A172 (cell line): ENCODE measurements around the gene ZNF335. TPM values are rescaled to one million over a fixed set of nuclear protein-coding genes. Genes with fewer than 3 reads are reported as not detected.

Experiments used
- DNase-seq: peaks from one replicate; pipeline ENCODE4 v3.0.0-alpha.2; 2015; ENCODE audit warnings: low spot score
- total RNA-seq: library from RNA; depleted of rRNA; stranded (reverse); fragments of >200 nt; shearing (Covaris generic); gene quantifications from 2 replicates; pipeline ENCODE4 v1.2.3, GENCODE V29; 2014

The ZNF335 gene
- total RNA-seq, 1 experiment from 2014 or later = 11.3 TPM

DNA sequence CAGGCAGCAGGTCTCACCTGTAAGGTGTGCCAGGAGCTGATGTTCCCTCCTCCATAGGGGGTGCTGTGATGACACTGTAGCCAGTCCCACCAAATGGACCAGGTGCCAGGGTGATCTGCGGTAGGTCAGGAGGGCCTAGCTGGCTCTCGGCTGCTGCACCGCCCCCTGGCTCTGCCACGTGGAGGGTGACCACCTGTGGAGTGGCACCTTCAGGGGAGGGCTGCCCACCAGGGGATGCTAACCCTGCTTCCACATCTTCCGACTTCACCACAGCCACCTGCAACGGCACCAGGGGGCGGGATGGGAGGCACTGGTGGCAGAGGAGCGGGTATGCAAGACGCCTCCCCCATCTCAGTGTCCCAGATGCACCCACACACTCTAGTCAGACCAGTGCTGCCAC is 18.3 kb downstream of the ZNF335 start:
- no peak for DNase-seq

DNA sequence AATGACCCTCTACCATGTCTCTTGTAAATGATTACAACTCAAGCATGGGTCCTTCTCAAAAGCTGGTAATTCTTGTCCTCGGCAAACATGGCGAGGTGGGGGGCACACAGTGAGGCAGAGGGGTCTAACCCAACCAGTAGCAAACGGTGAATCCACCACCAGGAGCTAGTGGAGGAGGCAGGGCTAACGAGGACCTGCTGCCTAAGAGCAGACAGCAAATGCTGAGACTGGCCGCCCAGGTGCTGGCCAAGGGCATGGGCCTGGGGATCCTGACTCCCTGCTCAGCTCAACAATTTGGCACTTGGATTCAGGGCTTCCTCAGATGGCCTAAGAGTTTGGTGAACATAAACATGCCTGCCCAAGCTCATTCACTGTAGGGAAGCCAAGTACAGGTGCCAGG is 19.1 kb downstream of the ZNF335 start:
- no peak for DNase-seq

DNA sequence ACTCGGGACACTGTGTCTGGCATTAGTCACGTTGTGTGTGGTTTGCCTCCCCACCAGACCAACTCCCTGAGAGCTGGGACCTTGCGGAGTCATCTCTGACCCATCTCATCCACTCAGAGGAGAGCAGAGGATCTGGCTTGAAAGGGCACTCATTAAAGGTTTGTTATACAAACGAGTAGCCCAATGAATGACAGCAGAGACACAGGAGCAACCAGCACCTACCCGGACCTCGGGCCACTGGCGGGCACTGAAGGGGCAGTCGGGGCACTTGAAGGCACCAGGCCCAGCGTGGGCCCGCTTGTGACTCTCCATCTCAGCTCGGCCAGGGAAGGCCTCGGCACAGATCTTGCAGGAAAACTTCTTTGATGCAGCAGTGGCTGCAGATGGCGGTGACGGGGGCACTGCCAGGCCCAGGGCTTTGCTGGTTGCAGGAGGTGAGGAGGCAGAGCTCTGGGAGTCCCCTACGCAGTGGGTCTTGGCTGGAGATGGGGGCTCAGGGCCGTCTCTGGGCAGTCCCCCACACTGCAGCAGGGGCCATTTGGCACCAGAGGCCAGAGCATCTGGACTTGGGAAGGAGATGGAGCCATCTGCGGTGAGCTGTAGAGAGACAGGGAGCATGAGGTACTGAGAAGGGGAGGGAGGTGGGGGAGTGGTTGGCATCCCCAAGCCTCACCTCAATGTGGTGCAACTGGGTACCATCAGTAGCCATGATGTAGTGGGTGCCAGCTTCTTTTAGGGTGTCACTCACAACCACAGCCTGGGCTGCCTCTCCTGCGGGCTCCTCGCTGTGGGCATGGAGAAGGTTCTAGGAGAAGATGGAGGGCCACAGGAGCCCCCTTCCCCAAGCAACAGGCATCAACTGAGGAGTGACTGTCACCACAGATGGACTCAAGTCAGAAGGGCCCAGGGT is 19.8 kb downstream of the ZNF335 start:
- no peak for DNase-seq

- DNase-seq = no peak
Observed at GRCh38 chr20:45950330-45950646, 21.7 kb downstream of the ZNF335 start.

GRCh38 chr20:45949542-45950329 is 22.3 kb downstream of the ZNF335 start:
- no peak for DNase-seq

DNA sequence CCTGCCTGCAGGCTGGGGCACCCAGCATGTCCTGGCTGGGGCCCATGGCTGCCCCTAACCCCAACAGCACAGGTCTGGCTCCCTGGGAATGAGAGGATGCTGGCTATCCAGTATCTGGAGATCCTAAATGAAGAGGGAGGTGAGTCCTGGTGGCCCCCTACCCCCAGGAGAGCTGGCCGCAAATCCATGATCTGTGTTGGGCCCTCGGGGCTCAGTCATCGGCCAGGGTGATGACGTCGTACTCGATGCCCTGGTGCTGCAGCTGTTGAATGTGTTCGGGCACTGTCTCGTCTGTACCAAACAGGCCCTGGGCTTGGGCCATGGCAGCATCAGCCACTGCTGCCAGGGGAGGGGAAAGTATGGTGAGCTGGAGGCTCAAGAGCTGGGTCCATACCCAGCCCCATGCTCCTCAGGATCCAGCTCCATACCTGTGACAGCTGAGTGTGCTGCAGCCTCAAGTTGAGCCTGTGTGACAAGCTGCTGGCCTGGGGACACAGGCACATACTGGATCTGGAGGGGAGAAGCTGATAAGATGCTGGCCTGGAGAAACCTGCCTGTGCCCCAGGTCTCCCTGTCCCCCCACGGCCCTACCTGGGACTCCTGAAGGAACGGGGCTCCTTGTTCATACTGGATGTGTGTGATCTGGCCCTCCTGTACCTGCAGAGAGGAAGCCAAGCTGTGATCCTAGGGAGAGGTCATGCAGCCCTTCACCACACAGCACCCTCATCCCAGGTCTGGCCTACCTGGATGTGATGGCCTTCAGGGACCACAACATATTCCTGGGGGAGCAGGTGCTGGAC is 23.1 kb downstream of the ZNF335 start:
- DNase-seq = no peak

- DNase-seq = no peak
Observed at GRCh38 chr20:45948261-45948733, 23.7 kb downstream of the ZNF335 start.

DNA sequence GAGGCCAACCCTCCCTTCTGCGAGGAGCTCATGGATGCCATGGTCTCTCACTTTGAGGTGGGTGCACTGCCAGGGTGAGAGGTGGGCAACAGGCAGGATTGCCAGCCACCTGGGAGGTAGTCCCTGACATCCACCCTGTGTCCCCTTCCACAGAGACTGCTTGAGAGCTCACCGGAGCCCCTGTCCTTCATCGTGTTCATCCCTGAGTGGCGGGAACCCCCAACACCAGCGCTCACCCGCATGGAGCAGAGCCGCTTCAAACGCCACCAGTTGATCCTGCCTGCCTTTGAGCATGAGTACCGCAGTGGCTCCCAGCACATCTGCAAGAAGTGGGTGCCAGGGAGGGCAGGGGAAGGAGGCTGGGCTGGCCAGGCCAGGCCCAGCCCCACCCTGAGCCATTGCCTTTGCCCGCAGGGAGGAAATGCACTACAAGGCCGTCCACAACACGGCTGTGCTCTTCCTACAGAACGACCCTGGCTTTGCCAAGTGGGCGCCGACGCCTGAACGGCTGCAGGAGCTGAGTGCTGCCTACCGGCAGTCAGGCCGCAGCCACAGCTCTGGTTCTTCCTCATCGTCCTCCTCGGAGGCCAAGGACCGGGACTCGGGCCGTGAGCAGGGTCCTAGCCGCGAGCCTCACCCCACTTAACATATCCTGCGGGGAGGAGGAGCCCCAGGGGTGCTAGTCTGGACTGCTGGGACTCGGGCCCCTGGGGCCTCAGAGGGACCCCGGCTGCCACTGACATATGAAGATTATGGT is 24.7 kb downstream of the ZNF335 start:
- no peak for DNase-seq

DNA sequence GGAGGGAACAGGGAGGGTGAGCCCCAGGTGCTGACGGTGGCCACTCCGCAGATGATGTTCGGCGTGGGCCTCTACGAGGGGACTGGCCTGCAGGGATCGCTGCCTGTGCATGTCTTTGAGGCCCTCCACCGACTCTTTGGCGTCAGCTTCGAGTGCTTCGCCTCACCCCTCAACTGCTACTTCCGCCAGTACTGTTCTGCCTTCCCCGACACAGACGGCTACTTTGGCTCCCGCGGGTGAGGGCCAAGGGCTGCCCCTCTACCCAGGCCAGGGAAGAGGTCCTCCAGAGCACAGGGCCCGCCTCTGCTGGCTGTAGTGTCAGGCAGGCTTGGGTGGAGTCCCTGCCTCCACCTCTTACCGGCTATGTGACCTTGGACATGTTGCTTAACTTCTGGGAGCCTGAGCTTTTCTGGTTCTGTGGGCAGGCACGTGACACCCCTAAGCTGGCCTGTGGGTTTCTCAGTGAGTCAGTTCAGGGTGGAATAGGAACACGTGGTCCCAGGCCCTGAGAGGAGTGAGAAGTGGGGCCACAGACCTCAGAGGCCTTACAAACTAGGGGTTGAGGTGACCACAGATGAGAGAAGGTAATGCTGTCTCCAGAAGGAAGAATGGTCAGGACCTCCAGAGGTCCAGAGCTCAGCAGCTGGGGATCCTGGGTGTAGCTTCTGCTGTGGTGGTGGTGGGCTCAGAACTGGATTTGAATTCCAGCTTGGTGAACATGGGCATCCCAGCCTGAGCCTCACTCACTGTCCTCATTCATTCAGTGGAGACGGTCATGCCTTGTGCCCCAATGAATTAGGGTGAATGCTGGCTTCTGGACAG is 25.6 kb downstream of the ZNF335 start:
- DNase-seq = peak; percentile 59

GRCh38 chr20:45945678-45946148 is 26.3 kb downstream of the ZNF335 start:
- DNase-seq = peak; percentile 95

- DNase-seq = no peak
Observed at GRCh38 chr20:45944965-45945677, 26.9 kb downstream of the ZNF335 start.

GRCh38 chr20:45944151-45944964 is 27.6 kb downstream of the ZNF335 start:
- DNase-seq = peak; percentile 71

DNA sequence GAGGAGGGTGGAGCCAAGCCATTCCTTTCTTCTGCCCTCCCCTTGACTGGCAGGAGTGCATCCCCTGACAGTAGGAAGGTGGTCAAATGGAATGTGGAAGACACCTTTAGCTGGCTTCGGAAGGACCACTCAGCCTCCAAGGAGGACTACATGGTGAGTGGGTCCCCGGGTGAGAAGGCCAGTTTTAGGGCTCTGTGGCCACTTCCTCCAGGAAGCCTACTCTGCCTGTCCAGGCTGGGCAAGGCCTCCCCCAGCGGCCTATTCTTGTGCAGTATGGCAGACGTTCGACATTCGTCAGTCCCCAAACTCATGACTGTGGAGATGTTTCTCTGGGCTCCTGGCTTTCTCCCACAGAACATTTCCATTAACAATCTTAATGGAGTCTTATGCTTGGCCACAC is 28.4 kb downstream of the ZNF335 start:
- no peak for DNase-seq

DNA sequence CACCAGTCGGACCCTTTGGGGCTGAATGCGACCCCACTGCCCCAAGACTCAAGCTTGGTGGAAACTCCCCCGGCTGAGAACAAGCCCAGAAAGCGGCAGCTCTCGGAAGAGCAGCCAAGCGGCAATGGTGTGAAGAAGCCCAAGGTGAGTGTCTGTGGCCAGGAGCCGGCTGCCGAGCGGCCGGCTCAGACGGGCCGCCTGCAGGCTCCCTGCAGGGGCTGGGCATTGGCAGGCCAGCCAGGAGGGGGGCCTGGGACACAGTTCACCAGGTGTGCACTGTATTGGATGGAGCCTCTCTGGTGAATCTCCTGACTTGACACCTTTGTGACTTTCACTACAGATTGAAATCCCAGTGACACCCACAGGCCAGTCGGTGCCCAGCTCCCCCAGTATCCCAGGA is 31.5 kb downstream of the ZNF335 start:
- DNase-seq = no peak

DNA sequence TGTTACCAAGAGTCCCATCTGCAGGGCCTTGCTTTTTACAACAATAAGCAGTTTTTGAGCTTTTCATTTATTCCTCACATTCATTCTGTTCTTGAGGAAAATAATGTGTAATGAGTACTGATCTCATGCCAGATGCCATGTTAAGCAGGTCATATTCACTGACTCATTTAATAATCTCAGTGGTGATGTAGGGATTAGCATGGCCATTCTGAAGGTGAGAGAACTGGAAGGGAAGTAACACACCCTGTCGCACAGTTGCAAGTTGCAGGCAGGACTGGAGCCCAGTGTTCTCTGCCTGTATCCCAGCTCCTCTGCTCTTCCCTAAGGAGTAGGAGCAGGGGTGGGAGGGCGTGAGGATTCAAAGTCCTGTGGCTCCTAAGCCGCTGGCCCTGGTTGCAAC is 31.9 kb downstream of the ZNF335 start:
- no peak for DNase-seq

GRCh38 chr20:45938727-45939438 is 33.1 kb downstream of the ZNF335 start:
- DNase-seq = no peak

DNA sequence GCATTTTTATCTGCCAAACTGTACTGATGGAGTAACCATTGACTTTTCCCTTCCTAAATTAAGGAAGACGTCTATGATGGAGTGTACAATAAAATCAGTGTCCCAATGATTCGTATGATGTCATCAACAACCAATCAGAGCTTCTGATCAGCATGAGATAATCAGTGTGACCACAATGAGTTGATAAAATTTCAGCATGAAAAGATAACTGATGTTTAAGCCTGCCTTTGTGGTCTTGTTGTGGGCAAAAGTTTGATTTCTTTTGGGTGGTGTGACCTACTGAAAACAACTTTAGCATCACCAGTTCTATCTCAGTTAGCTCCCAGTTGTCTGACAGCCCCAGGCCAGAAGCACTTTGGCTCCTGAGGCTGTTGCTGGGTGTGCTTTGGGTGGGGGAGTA is 34.2 kb downstream of the ZNF335 start:
- DNase-seq = peak; percentile 38

DNA sequence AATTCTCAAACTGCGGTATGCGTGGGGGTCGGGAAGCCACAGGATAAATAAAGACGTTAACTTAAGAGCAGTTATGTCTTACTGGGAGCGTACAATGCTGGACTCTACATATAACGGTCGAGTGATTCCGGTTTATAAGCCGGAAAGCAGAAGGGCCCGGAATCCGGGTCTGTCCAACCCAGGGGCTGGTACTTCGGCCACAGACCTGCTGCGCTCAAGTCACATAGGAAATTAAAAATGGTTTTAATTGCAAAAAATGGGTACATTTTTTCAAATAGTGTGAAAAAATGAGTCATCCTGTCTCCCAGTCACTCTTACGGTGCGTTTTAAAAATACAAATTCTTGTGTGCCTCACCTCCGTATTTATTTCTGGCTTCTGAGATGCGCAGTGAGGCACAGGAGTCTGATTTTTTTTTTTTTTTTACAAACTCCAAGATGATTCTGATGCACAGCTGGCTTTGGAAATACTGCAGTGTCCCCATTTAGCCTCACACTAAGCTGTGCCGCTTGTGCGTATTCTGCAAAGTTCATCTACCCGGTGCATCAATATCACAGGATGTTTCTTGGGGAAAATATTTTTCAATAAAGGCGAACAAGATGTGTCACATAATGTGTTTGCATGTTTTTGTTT is 36.5 kb downstream of the ZNF335 start:
- no peak for DNase-seq
